Stimulated activated CD4-positive, alpha-beta T cell treated with anti-CD3 and anti-CD28 coated beads, Interleukin-12 subunit alpha, Interleukin-12 subunit beta, amount 100 ng/mL, for 4 hours (primary cell): ENCODE data around the gene MB21D2.

ENCODE experiments used
- DNase-seq: peaks from one replicate; pipeline ENCODE4 v3.0.0-alpha.2; 2020

Gene MB21D2

GRCh38 chr3:192889679-192890078 lies 28.0 kb downstream of the MB21D2 start:
- DNase-seq: no peak

DNA sequence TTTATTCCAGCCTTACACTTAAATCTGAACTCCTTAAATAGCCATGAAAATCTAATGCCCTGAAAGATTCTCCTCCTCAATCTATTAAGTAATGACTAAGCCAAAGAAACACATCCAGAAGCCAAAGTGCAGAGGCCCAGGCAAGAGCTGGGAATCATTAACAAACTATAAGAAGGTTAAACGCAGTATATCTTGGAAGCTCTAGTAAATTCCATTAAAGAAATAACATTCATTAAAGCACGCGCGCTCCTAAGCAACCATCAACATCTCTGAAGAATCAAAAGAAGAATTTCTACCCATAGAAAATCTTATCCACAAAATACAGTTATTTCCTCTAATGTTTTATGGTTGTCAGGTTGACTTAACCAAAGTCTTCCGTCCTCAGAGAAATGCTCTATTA lies 29.5 kb downstream of the MB21D2 start:
- no peak for DNase-seq

DNA sequence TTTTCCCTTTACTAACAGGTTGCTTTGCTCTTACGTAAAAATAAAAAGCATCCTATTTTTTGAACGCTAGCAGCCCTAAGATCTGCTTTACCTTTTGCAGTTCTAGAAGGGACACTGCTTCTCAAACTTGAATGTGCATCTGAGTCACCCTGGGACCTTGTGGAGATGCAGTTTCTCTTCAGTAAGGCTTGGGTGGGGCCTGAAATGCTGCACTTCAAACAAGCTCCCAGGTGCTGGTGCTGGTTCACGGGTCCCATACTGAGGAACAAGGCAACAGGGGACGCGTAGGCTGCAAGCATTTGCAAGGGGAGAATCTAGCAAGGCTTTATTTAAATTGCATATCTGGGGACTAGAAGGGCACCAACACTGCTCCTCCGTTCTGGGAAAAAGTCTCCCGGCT lies 30.0 kb downstream of the MB21D2 start:
- no peak for DNase-seq

DNA sequence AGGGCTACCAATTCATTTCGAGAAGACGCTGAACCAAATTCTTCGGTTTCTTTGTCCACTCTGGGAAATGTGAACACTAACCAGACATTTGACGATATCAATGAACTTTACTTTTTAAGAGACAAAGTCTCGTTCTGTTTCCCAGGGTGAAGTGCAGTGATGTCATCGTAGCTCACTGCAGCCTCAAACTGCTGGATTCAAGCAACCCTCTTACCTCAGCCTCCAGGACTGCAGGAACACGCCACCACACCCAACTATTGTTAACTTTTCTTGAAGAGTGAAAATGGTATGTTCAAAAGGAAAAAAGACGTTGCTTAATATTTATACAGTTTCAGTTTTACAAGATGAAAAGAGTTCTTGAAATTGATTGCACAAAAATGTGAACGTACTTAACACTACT lies 30.6 kb downstream of the MB21D2 start:
- DNase-seq: no peak

GRCh38 chr3:192884777-192885773 lies 32.6 kb downstream of the MB21D2 start:
- DNase-seq: no peak

DNA sequence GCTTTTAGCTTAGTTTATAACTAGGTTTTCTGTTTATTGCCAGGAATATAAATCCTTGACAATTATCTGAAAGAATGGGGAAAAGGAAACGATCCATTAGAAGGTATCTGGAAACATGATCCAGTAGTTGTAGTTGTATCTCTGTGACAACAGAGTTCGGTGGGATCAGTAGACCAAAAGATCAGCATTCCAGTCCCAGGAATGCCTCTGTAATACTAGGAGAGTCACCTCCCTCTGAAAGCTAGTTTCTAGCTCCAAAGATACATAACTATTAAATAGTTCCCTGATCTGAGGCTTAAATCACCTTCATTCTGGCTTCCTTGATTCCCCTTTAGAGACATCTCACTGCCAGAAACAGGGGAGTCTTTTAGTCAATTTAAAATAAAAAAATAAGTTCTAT lies 34.1 kb downstream of the MB21D2 start:
- DNase-seq: no peak

- DNase-seq: no peak
Observed at GRCh38 chr3:192881159-192881786, 36.4 kb downstream of the MB21D2 start.

DNA sequence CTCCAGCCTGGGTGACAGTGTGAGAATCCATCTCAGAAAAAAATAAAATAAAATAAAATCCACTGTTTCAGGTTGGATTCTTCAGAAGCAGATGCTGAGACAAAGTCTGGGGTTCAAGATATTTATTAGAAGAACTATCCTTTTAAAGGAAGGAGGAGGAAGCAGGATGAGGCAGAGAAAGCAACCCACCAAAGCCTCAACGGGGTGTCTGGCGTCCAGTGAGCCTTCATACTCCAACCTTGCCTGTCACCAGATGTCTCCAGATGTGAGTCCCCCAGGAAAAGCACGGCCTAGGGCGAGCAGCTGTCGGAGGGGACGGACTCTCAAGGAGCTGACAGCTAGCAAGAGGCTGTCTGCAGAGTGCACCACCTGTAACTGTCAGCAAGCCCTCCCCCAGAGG lies 37.3 kb downstream of the MB21D2 start:
- DNase-seq: no peak

GRCh38 chr3:192879346-192880031 lies 38.2 kb downstream of the MB21D2 start:
- no peak for DNase-seq

DNA sequence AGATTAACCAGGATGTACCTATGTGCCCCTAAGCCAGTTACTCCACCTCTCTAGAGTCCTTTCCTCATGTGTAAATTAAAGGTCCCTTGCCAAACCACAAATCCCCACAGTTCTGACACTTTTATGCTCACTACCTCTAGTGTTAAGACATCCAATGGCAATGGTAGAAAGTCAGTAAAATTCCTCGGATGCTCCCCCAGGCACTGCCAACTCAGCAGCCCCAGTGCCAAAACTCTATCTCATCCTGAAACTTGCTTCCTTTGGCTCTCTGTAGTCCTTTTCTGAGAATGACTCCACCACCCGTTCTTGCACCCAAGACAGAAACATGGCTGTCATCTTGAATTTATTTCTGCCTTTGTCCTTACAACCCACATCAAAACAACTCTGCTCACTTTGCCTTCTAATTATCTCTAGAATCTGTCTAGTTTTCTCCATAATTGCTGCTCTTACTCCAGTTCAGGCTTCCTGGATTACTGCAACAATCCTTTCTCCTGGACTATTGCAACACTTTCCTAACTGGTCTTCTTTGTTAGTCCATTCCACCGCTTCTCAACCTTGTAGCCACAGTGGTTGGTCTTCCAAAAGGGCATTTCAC lies 41.6 kb downstream of the MB21D2 start:
- no peak for DNase-seq

GRCh38 chr3:192870822-192871221 lies 46.8 kb downstream of the MB21D2 start:
- DNase-seq: no peak

GRCh38 chr3:192869131-192870031 lies 48.3 kb downstream of the MB21D2 start:
- DNase-seq: no peak

DNA sequence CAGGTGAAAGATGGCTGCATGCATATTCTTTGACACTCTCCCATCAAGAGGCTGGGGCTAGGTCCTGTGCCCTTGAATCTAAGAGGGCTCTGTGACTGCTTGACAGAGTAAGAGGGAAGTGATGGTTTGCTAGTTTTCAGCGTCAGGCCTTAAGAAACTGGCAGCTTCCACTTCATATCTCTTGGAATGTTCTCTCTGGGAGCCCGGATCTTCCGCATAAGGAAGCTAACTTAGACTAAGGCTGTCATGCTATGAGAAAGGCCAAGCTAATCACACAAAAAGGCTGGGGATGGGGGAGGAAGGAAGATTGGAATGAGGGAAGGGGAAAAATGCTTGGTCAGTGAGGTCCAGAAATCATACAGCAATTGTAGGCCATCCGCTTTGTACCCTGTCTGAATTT lies 50.0 kb downstream of the MB21D2 start:
- DNase-seq: no peak

DNA sequence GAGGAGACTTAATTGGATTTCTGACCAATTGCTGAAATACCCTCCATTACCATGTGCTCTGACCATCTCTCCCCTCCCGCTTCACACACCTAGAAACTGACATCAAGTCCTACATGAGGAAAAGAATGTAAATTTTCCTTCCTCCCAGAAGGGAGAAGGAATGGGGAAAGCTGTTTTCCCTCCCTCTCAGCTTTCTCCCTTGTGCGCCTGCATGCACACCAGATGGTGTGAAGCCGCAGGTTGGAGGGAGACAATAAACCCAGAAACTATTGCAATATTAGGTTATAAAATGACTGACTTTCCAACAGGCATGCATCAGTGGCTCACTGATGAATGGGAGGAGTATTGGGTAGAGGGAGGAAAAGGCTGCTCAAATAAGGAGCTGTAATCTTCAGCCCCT lies 50.9 kb downstream of the MB21D2 start:
- no peak for DNase-seq

- DNase-seq: no peak
Observed at GRCh38 chr3:192864941-192865340, 52.7 kb downstream of the MB21D2 start.

GRCh38 chr3:192863091-192863420 lies 54.6 kb downstream of the MB21D2 start:
- DNase-seq: no peak

- no peak for DNase-seq
Observed at GRCh38 chr3:192862408-192863090, 55.1 kb downstream of the MB21D2 start.

DNA sequence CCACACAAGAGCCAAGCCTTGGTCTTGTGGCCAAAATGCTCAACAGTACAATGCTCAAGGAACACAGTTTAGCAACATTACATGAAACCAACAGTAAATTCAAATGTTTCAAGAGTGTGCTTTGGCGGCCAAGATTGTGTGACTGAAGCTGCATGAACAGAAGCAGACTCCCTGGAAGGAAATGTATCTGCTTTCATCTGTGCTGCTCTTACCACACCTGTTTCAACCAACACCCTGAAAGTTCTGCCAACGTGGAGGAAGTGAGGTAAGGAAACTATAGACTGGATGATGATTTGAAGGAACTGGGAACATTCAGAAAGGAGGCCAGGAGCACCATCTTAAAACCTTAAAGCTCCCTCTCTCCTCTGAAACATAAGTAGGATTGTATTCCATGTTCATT lies 55.7 kb downstream of the MB21D2 start:
- no peak for DNase-seq

DNA sequence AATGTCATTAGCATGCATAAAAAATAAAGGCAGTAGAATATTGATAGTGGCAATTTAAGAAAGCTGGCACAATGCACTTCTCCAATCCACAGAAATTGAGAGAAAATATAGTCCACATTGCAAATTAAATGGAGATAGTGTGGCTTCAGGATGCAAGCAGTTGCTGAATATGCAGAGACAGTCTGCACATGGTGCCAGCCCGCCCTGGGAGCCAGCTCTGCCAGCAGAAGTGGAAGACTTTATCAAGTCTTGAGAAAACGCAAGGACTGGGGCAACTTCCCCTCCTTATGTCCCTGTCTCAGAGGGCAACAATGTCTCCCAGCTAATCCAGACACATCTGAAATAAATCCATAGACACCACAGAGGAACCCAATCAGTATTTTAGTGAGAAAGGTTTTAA lies 57.2 kb downstream of the MB21D2 start:
- DNase-seq: no peak

GRCh38 chr3:192858849-192859585 lies 58.6 kb downstream of the MB21D2 start:
- no peak for DNase-seq

DNA sequence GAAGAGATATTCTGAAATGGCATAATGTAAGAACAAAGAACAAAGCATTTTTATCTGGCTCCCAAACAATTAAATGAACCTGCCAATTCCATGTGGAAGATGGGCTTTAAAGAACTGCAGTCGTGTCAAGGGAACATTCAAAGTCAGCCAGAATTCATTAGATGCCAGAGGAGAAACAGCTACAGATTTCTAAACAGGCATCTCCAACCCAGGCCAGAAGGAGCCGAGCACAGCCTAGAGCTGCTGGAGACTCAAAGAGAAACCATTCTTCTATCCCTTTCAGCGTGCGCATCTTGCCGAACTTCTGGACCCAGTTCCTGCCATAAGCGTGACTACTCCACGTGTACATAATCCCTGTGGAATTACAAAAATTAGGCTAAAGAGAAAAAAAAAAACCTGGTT lies 60.4 kb downstream of the MB21D2 start:
- DNase-seq: no peak
